Measurements from ENCODE around the gene GSTO1. TPM values are rescaled to one million over a fixed set of nuclear protein-coding genes. Genes with fewer than 3 reads are reported as not detected.

GSTO1 gene
- total RNA-seq, 1 experiment from 2014 or later, result 134 TPM

GRCh38 chr10:104304927-104305326 is 50.2 kb downstream of the GSTO1 start:
- in situ Hi-C loops (cut with HindIII; ENCODE audit: low pct_unique_long_range_greater_than_20kb, low sequenced_read_pairs), result no loop called here
- no peaks in the 10 kb centered on the region for H3K36me3 ChIP-seq (ENCODE audit: control insufficient read depth, insufficient read depth, low read length)
- DNase-seq (ENCODE audit: low read depth, low spot score), result no peak
- peaks cover 30% of the 10 kb centered on the region for H3K4me1 ChIP-seq (ENCODE audit: control insufficient read depth, insufficient read depth, low read length)
- intact Hi-C loops (cut with micrococcal nuclease; ENCODE audit: unreplicated experiment), result loop anchor here (1.0 kb wide), 1 partner anchor 45 kb away; no protein-coding TSS in a partner anchor
- peak overlapping the region; percentile 39; the same call in 1 of the 2 replicates for H3K27ac ChIP-seq (ENCODE audit: low read length)
- H3K27me3 ChIP-seq (ENCODE audit: control insufficient read depth, insufficient read depth, low read length), result no peaks in the 10 kb centered on the region
- no peak overlapping the region for H3K4me3 ChIP-seq (ENCODE audit: low read depth in 2 of 2, low read length in 2 of 2)
- ATAC-seq, result no peak
- no peaks in the 10 kb centered on the region for H3K9me3 ChIP-seq (ENCODE audit: control insufficient read depth, insufficient read depth, low read depth, low read length)
- POLR2A ChIA-PET, result no interaction called here
- no peak for TF ChIP-seq TCF7L2 (IDR thresholded peaks at IDR 0.05; ENCODE audit: low read depth, low read length)
- no peak for TF ChIP-seq CTCF (IDR thresholded peaks at IDR 0.05)
- TF ChIP-seq REST (IDR thresholded peaks at IDR 0.05; ENCODE audit: insufficient read depth in 1 of 2, low read depth in 2 of 2, low read length in 1 of 2), result no peak
- TF ChIP-seq SIN3A (IDR thresholded peaks at IDR 0.05; ENCODE audit: borderline replicate concordance, insufficient read depth, low read depth, low read length), result no peak
- TF ChIP-seq POLR2AphosphoS5 (IDR thresholded peaks at IDR 0.05; ENCODE audit: low read depth, low read length), result no peak
- CTCF ChIA-PET, result interaction anchor here (0.7 to 2.9 kb wide), 7 partner anchors 8 to 49 kb away, joined by 3 to 23 read pairs (median 6); partner anchors contain the start of genes CFAP58 and ITPRIP
- BruUV-seq (replicated peaks), result no TSS peak

- Histone ChIP-seq H3K27me3 (ENCODE audit: control insufficient read depth, insufficient read depth, low read length) (no peaks in the 10 kb centered on the region), H3K27ac (ENCODE audit: low read length) (peak overlapping the region; percentile 5; the same call in 1 of the 2 replicates), H3K9me3 (ENCODE audit: control insufficient read depth, insufficient read depth, low read depth, low read length) (no peaks in the 10 kb centered on the region), H3K36me3 (ENCODE audit: control insufficient read depth, insufficient read depth, low read length) (no peaks in the 10 kb centered on the region; the same call in none of the 2 replicates), H3K4me1 (ENCODE audit: control insufficient read depth, insufficient read depth, low read length) (peaks cover 49% of the 10 kb centered on the region), H3K4me3 (ENCODE audit: low read depth in 2 of 2, low read length in 2 of 2) (no peak overlapping the region)
- intact Hi-C loops (cut with micrococcal nuclease; ENCODE audit: unreplicated experiment) (no loop called here), in situ Hi-C loops (cut with HindIII; ENCODE audit: low pct_unique_long_range_greater_than_20kb, low sequenced_read_pairs) (no loop called here)
- POLR2A ChIA-PET, result no interaction called here
- ATAC-seq, result peak; percentile 23
- no TSS peak for BruUV-seq (replicated peaks)
- DNase-seq (ENCODE audit: low read depth, low spot score), result no peak
- TF ChIP-seq SIN3A (IDR thresholded peaks at IDR 0.05; ENCODE audit: borderline replicate concordance, insufficient read depth, low read depth, low read length) (no peak), REST (IDR thresholded peaks at IDR 0.05; ENCODE audit: insufficient read depth in 1 of 2, low read depth in 2 of 2, low read length in 1 of 2) (no peak), CTCF (IDR thresholded peaks at IDR 0.05) (no peak), TCF7L2 (IDR thresholded peaks at IDR 0.05; ENCODE audit: low read depth, low read length) (no peak), POLR2AphosphoS5 (IDR thresholded peaks at IDR 0.05; ENCODE audit: low read depth, low read length) (no peak)
- CTCF ChIA-PET, result interaction anchor here (0.7 to 2.9 kb wide), 5 partner anchors 15 to 419 kb away, joined by 3 to 23 read pairs (median 8); partner anchors contain the start of gene CFAP58
Observed at GRCh38 chr10:104306897-104307296, 52.2 kb downstream of the GSTO1 start.

Data from Panc1 (cell line).